DOHH2 (cell line): Measurements from ENCODE around the gene NUP62.

Experiments used
- H3F3A ChIP-seq: fragments of 200-600 bp; sonication (generic), shearing (Covaris generic); 2 replicates; pipeline ENCODE4 v1.6.0; 2016; ENCODE audit warnings: antibody characterized with exemption, mild to moderate bottlenecking; ENCODE audit not compliant: control insufficient read depth, insufficient read depth
- H3K27ac ChIP-seq: fragments of 200-600 bp; sonication (generic); 2 replicates; pipeline ENCODE4 v1.5.1; 2014; ENCODE audit warnings: low read depth, mild to moderate bottlenecking, low read length, moderate library complexity
- H3K27me3 ChIP-seq: fragments of 200-600 bp; sonication (generic); 2 replicates; pipeline ENCODE4 v1.6.1; 2014; ENCODE audit warnings: mild to moderate bottlenecking, low read length, mixed read lengths; ENCODE audit not compliant: control insufficient read depth
- H3K36me3 ChIP-seq: fragments of 200-600 bp; sonication (generic); 2 replicates; pipeline ENCODE4 v1.6.1; 2014; ENCODE audit warnings: mild to moderate bottlenecking, low read length, moderate library complexity, mixed read lengths; ENCODE audit not compliant: control insufficient read depth
- H3K4me1 ChIP-seq: fragments of 200-600 bp; sonication (generic); 2 replicates; pipeline ENCODE4 v1.6.1; 2014; ENCODE audit warnings: mild to moderate bottlenecking, low read length, mixed read lengths; ENCODE audit not compliant: control insufficient read depth
- H3K4me2 ChIP-seq: fragments of 200-600 bp; sonication (generic); 2 replicates; pipeline ENCODE4 v1.6.0; 2014; ENCODE audit warnings: mild to moderate bottlenecking, low read length, moderate library complexity
- H3K4me3 ChIP-seq: fragments of 200-600 bp; sonication (generic); 2 replicates; pipeline ENCODE4 v1.5.1; 2014; ENCODE audit warnings: mild to moderate bottlenecking, low read length, mixed read lengths
- H3K79me2 ChIP-seq: fragments of 200-600 bp; sonication (generic); 2 replicates; pipeline ENCODE4 v1.6.1; 2014; ENCODE audit warnings: mild to moderate bottlenecking, low read length, mixed read lengths; ENCODE audit not compliant: control insufficient read depth
- H3K9me2 ChIP-seq: fragments of 200-600 bp; sonication (generic); replicated peaks from 2 replicates; pipeline ENCODE4 v1.6.1; 2014; ENCODE audit warnings: mild to moderate bottlenecking, low read length, mixed read lengths; ENCODE audit not compliant: control insufficient read depth
- H3K9me3 ChIP-seq: fragments of 200-600 bp; sonication (generic); 2 replicates; pipeline ENCODE4 v1.6.1; 2014; ENCODE audit warnings: antibody characterized with exemption, low read length, mixed read lengths; ENCODE audit not compliant: control insufficient read depth, insufficient read depth
- H4K20me1 ChIP-seq: fragments of 200-600 bp; sonication (generic); 2 replicates; pipeline ENCODE4 v1.6.0; 2014; ENCODE audit warnings: low read depth, mild to moderate bottlenecking, antibody characterized with exemption, low read length, moderate library complexity; ENCODE audit not compliant: control insufficient read depth, insufficient read depth
- EZH2phosphoT487 ChIP-seq: fragments of 200-600 bp; sonication (generic); IDR thresholded peaks from 2 replicates; pipeline ENCODE4 v1.6.1; 2017; ENCODE audit warnings: borderline replicate concordance, mild to moderate bottlenecking, antibody characterized with exemption, low read length, moderate library complexity, mixed read lengths
- TF ChIP-seq, protein P1 (sequence below): fragments of 200-600 bp; sonication (generic); IDR thresholded peaks from one replicate; pipeline ENCODE4 v1.5.1; 2014; ENCODE audit warnings: antibody characterized with exemption, mild to moderate bottlenecking, low read depth, low read length; ENCODE audit not compliant: poor library complexity, severe bottlenecking

Gene NUP62

DNA sequence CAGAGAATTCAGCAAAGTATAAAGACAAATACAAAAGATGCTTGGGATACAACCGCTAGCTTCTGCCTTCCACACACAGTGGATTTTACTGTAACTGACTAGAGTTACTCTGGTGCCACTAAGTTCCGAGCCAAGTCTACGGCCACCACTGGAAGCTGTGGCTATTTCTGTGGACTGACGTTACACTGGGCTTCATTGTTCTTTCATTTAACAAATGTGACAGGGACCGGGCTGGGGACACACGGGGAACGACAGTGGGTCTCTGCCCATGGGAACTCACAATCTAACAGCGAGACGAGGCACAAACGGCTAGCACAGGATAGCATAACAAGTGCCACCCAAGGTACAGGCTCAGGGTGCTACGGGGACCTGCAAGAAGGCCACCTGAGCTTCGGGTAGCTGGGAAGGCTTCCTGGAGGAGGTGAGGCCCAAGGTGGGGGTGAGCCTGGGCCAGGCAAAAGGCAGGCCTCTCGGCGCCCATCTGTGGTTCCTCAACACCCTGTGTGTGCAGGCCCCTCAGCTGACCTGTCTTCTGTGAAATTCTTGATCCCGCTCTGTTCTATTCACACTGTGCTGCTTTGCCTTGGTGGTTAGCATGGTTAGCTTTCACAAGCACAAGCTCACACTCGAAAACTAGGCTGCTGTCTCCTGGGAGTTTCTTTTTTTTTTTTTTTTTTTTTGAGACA, 22.3 kb downstream of the NUP62 start:
- H3K36me3 ChIP-seq = peaks cover 62% of the 10 kb centered on the region
- peak overlapping the region; percentile 2; the same call in 1 of the 2 replicates for H3K4me3 ChIP-seq

DNA sequence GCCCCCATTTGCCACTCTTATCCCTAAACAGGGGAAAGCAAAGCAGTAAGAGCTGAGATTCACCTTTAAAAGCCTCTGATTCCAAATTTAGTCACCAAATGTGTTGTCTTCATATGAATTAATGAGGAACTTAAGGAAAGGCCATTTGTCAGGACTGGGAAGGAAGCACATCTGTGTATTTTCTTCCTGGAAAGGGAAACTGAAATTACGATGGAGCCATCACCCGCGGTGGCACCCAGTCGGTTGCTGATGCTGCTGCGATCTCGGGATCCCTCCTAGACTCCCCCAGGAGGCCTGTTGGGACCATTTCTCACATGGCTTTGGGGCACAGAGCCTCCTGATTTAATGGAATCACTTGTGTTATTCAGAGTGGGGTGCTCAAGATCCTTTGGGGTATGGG, 25.2 kb downstream of the NUP62 start:
- Histone ChIP-seq H3K9me2 (no peaks in the 10 kb centered on the region), H3K4me1 (peaks cover 60% of the 10 kb centered on the region), H3K79me2 (peaks cover 15% of the 10 kb centered on the region), H3K9me3 (no peaks in the 10 kb centered on the region), H4K20me1 (peaks cover 18% of the 10 kb centered on the region; the same call in 1 of the 2 replicates), H3F3A (peaks cover 19% of the 10 kb centered on the region), H3K36me3 (peaks cover 34% of the 10 kb centered on the region), H3K27ac (no peak overlapping the region), H3K27me3 (peaks cover 5% of the 10 kb centered on the region), H3K4me2 (peak overlapping the region; percentile 36), H3K4me3 (no peak overlapping the region)
- TF ChIP-seq EZH2phosphoT487 = no peak
- TF ChIP-seq, protein P1, sequence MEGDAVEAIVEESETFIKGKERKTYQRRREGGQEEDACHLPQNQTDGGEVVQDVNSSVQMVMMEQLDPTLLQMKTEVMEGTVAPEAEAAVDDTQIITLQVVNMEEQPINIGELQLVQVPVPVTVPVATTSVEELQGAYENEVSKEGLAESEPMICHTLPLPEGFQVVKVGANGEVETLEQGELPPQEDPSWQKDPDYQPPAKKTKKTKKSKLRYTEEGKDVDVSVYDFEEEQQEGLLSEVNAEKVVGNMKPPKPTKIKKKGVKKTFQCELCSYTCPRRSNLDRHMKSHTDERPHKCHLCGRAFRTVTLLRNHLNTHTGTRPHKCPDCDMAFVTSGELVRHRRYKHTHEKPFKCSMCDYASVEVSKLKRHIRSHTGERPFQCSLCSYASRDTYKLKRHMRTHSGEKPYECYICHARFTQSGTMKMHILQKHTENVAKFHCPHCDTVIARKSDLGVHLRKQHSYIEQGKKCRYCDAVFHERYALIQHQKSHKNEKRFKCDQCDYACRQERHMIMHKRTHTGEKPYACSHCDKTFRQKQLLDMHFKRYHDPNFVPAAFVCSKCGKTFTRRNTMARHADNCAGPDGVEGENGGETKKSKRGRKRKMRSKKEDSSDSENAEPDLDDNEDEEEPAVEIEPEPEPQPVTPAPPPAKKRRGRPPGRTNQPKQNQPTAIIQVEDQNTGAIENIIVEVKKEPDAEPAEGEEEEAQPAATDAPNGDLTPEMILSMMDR = no peak

More for the DNA sequence above, 22.3 kb downstream of the NUP62 start:
- Histone ChIP-seq H3K27ac (peak overlapping the region; percentile 37; the same call in 1 of the 2 replicates), H3K9me3 (no peaks in the 10 kb centered on the region), H3K27me3 (peaks cover 5% of the 10 kb centered on the region), H3K9me2 (no peaks in the 10 kb centered on the region), H4K20me1 (peaks cover 22% of the 10 kb centered on the region; the same call in 1 of the 2 replicates), H3F3A (peaks cover 19% of the 10 kb centered on the region), H3K4me1 (peaks cover 84% of the 10 kb centered on the region), H3K79me2 (peaks cover 41% of the 10 kb centered on the region), H3K4me2 (peak overlapping the region; percentile 47)
- no peak for TF ChIP-seq EZH2phosphoT487
- TF ChIP-seq, protein P1 = no peak

GRCh38 chr19:49896863-49897621, 32.3 kb downstream of the NUP62 start, which contains the start of gene IL4I1:
IL4I1 (minus strand) TSS chr19:49896887; CDS start chr19:49896160, 727 bp downstream.
- peak within 1 kb of the TSS; percentile 89 for H3K4me2 ChIP-seq
- H3K79me2 ChIP-seq = no peaks in the 10 kb centered on the region
- H4K20me1 ChIP-seq = no peaks in the 10 kb centered on the region
- no peak for TF ChIP-seq EZH2phosphoT487
- TF ChIP-seq, protein P1 = no peak
- H3K27ac ChIP-seq = peak within 1 kb of the TSS; percentile 20; the same call in 1 of the 2 replicates
- no peaks in the 10 kb centered on the region for H3K36me3 ChIP-seq
- H3F3A ChIP-seq = no peaks in the 10 kb centered on the region; the same call in 1 of the 2 replicates
- no peaks in the 10 kb centered on the region for H3K9me3 ChIP-seq
- peaks cover 48% of the 10 kb centered on the region for H3K27me3 ChIP-seq
- peak within 1 kb of the TSS; percentile 68 for H3K4me3 ChIP-seq
- peaks cover 24% of the 10 kb centered on the region for H3K4me1 ChIP-seq
- H3K9me2 ChIP-seq = no peaks in the 10 kb centered on the region
